ENCODE results near the gene NKPD1.

The NKPD1 gene

GRCh38 chr19:45160870-45161737 is at the start of gene NKPD1:
Gene NKPD1 (minus strand): TSS chr19:45160982. CDS start chr19:45160150, 832 bp downstream.
- DNase-seq (ENCODE audit: low spot score): no peak

GRCh38 chr19:45206328-45206727 is 45.5 kb upstream of the NKPD1 start:
- no peak for DNase-seq (ENCODE audit: low spot score)

GRCh38 chr19:45205810-45206209 is 45.0 kb upstream of the NKPD1 start:
- no peak for DNase-seq (ENCODE audit: low spot score)

- DNase-seq (ENCODE audit: low spot score): no peak
Measured at GRCh38 chr19:45202637-45203036, 41.9 kb upstream of the NKPD1 start.

- DNase-seq (ENCODE audit: low spot score): peak; percentile 33
Measured at GRCh38 chr19:45200568-45200967, 39.8 kb upstream of the NKPD1 start.

GRCh38 chr19:45195764-45196163 is 35.0 kb upstream of the NKPD1 start:
- DNase-seq (ENCODE audit: low spot score): no peak

GRCh38 chr19:45191375-45191774 is 30.6 kb upstream of the NKPD1 start:
- DNase-seq (ENCODE audit: low spot score): no peak

- DNase-seq (ENCODE audit: low spot score): no peak
Measured at GRCh38 chr19:45189971-45190370, 29.2 kb upstream of the NKPD1 start.

- peak; percentile 65 for DNase-seq (ENCODE audit: low spot score)
Measured at GRCh38 chr19:45187421-45188100, 26.8 kb upstream of the NKPD1 start.

GRCh38 chr19:45186509-45187334 is 25.9 kb upstream of the NKPD1 start:
- DNase-seq (ENCODE audit: low spot score): no peak

- no peak for DNase-seq (ENCODE audit: low spot score)
Measured at GRCh38 chr19:45184115-45184514, 23.3 kb upstream of the NKPD1 start.

- DNase-seq (ENCODE audit: low spot score): no peak
Measured at GRCh38 chr19:45182758-45183157, 22.0 kb upstream of the NKPD1 start.

- DNase-seq (ENCODE audit: low spot score): no peak
Measured at GRCh38 chr19:45180936-45181335, 20.2 kb upstream of the NKPD1 start.

- no peak for DNase-seq (ENCODE audit: low spot score)
Measured at GRCh38 chr19:45179892-45180370, 19.1 kb upstream of the NKPD1 start.

GRCh38 chr19:45179072-45179891 is 18.5 kb upstream of the NKPD1 start:
- DNase-seq (ENCODE audit: low spot score): no peak

GRCh38 chr19:45178262-45179071 is 17.7 kb upstream of the NKPD1 start, which contains the start of gene BLOC1S3:
Gene BLOC1S3 (plus strand): TSS chr19:45178784. CDS start chr19:45179297, 513 bp downstream.
- peak; percentile 100 for DNase-seq (ENCODE audit: low spot score)

GRCh38 chr19:45177817-45178261 is 17.1 kb upstream of the NKPD1 start, which contains the start of gene TRAPPC6A:
Gene TRAPPC6A (minus strand): TSS chr19:45178237. CDS start chr19:45178218, 19 bp downstream.
- peak; percentile 74 for DNase-seq (ENCODE audit: low spot score)

- DNase-seq (ENCODE audit: low spot score): no peak
Measured at GRCh38 chr19:45175515-45176345, 14.9 kb upstream of the NKPD1 start.

GRCh38 chr19:45173816-45174215 is 13.0 kb upstream of the NKPD1 start:
- DNase-seq (ENCODE audit: low spot score): peak; percentile 100

Measured in SW480 (cell line).